Stimulated activated CD4-positive, alpha-beta T cell treated with anti-CD3 and anti-CD28 coated beads, Interleukin-15, amount 100 ng/mL, for 1 hour (primary cell): Measurements from ENCODE around the gene GRIN1.

Experiments used
- DNase-seq, 2 donors: peaks; one replicate each; pipeline ENCODE4 v3.0.0-alpha.2; 2020; ENCODE audit warnings: low read depth in 1 of 2, low spot score in 1 of 2

The GRIN1 gene

DNA sequence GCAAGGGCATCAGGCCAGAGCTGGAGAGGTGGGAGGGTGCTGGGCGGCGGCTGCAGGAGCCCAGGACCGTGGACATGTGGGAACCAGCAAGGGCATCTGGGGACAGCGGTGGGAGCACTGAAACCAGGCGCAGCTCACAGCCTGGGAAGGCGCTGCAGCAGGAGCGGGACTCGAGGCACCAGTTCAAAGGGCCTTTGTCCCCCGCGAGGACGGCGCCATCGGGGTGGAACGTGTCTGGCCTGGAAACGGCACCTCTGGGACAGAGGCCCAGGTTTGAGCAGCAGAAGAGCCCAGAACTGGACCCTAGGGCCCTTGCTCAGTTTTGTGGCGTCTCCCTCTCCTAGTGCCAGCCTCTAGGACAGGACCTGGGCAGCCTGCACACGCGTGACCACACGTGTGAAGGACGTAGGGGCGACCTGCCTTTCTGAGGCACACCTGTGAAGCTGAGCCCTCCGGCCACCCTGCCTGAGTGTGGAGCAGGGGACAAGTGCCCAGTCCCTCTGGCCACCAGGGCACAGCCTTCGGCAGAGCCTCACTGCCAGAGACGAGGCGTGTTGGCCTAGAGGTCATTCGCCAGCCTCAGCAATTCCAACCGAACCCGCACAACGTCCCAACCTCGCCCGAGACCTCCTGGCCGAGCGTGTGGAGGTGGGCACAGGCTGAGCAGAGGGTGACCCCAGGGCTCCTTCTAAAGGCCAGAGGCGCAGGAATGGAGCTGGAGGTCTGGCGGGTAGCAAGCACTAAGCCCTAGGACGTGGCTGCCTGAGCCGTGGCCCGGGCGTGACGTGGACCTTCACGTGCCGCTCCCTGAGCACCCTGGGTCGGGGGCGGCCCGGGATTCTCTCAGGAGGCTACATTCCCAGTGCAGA, 35.1 kb downstream of the GRIN1 start:
- DNase-seq: no peak

DNA sequence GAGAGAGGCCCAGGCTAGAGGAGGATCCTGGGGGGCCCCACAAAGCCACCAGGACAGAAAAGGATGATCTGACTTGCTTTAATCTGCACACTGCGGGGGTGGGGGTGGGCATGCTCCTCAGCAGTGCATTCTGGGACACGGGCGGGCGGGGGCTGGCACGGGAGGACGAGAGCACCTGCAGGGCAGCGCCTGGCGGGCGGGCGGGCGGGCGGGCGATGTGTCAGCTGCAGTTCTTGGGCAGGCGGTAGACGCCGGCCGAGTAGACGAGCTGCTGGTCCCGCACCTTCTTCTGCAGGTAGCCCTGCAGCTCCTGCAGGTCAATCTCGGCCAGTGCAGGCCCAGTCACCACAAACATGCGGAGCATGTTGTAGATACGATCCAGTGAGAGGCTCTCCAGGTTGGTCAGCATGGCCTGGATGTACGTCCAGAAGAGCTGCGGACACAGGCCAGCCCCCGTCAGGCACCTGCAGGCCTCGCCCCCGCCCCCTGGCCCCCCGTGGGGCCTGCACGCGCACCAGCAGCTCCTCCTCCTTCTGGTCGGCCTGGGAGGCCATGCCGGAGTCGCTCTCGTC, 35.9 kb downstream of the GRIN1 start:
- no peak for DNase-seq

DNA sequence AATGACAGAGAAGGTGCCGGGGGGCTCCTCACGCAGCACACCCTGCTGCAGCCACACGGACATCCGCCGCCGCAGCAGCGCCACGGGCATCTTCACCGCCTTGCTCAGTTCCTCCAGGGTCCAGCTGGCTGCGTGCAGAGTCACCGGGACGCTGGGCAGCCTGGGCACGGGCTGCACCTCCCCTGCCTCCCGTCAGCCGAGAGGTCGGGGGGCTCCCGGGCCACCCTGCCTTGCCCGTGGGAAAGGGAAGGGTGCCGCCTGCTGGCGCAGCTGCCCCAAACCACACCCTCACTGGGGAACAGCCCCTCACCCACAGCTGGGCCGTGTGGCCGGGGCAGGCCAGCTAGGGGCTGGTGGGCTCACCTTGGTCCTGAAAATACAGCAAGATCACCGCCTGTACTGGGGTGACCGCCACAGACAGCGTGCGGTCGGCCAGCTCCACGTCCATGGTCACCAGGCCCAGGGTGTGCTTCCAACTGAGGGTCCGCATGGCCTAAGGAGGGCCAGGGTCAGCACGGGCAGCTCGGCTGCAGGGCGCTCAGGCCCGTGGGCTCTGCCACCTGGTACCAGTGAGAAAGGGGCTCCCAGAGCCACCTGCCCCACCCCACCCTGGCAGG, 36.5 kb downstream of the GRIN1 start:
- no peak for DNase-seq

DNA sequence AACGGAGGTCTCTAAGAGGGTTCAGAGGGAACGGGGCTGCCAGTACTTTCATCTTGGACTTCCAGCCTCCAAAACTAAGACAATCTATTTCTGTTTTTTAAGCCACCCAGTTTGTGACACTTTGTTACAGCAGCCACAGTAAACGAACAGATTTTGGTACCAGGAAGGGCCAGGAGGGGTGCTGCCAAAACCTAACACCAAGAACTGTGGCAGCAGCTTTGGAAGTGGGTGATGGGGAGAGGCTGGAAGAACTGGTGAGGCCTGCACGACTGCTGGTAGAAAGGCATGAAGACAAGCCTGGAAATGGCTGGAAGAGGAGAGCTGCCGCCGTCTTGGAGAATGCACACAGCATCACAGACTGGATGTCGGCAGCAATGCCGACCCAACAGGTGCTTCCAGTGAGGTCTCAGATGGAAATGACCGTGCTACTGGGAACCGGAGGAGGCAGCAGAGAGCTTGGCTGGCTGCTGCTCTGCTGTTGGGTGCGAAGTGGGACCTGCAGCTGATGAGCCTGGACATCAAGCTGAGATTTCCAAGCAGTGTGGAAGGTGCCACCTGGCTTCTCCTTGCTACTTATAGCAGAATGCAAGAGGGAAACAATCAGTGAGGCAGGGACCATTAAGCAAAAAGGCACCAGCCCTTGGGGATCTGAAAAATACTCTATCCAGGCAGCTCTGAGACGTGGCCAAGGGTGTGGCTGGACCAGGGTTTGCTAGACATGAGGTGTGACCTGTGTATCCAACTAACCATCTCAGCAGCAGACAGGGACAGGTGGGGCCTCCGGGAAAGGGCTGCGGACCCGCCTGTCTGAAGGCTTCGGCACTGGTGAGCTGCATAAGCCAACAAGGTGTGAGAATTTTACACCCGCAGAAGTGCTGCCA, 37.6 kb downstream of the GRIN1 start:
- DNase-seq: no peak

DNA sequence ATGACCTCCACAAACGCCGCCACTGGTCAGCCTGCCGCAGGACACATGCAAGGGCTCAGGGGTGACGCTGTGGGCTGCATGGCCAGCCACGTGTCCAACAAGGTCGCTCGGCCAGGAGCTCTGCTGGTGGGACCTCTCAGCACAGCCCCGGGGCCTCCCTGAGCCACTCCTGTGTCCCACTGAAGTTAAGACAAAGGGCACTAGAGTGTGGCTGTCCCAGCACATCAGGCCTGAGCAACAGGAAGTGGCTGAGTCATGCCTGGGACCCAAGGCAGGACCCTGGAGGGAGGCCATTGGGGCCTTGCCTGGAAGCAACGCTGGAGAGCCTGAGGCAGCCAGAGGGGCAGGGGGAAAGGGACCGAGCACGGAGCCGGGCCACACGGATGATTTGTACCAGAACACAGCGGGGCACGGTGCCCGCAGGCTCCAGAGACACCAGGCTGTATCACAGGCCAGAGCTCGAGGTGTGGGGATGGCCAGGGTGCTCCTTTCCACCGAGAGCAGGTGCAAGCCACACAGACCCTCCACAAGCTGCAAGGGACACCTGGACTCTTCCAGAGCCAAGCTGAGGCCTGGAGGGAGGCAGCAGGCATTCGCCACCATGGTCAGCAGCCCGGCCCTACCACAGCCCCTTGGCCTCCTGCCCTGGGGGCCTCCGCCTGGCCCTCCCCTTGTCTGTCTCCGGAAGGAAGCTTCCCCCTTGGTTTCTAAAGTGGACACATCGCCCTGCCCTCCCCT, 39.4 kb downstream of the GRIN1 start:
- no peak for DNase-seq

DNA sequence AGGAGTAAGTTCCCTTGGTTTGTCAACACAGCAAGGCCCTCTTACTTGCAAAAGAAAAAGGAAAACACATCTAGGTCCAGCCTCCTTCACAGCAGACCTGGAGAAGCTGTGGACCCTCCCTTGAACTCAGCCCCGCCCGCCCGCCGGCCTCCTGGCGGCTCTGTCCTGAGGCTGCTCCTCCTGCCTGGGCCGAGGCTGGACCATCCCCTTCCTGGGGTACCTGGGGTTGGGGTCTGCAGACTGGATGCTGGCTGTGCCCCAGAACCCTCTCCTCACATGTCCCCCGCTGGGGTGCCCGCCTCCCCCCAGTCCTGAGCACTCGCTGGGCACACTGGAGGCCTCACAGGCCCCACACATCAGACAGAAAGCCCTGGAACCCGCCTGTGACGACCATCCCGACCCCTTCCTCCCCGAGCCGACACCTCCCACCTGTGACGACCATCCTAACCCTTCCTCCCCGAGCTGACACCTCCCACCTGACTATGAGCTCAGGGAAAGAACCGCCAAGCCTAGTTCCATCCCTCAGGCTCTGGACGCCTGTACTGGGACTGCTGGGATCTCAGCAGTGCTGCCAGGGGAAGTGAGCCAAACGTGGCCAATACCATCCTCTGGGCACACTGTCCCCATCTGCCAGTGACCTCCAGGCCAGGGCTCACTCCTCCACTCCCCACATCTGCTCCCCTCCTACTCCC, 40.1 kb downstream of the GRIN1 start:
- DNase-seq: no peak

DNA sequence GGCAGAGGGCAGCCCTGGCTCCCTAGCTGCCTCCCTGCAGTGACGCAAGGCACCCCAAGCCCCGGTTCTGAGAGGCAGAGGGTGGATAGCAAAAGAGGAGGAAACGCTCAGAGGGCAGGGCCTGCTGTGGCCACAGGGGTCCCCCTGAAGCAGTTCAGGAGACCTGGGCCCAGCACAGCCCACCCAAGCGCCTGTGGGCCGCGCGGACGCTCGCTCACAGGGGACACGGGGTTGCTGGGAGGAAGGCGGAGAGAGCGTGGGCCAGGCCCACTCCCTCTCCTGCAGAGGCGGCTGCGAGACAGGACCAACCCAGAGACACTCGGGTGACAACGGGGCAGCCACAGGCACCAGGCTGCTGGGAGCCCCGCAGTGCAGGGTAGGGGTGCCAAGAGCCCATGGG, 40.8 kb downstream of the GRIN1 start:
- no peak for DNase-seq

DNA sequence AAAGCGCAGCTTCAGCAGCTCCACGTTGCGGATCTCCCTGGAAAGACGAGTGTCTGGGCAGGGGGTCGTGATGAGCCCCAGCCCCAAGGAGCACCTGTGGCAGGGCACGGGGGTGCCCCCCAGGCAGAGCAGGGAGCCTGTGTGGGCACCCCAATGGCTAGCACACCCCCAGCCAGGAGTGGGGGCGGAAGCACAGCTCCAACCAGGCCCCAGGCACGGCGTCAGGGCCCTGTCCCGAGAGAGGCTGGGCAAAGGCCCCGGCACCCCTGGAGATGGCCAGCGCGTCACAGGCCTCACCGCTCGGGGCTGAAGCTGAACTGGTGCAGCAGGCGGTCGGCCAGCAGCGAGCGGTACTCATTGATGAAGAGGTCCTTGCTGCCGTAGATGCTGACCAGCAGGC, 41.5 kb downstream of the GRIN1 start:
- no peak for DNase-seq

DNA sequence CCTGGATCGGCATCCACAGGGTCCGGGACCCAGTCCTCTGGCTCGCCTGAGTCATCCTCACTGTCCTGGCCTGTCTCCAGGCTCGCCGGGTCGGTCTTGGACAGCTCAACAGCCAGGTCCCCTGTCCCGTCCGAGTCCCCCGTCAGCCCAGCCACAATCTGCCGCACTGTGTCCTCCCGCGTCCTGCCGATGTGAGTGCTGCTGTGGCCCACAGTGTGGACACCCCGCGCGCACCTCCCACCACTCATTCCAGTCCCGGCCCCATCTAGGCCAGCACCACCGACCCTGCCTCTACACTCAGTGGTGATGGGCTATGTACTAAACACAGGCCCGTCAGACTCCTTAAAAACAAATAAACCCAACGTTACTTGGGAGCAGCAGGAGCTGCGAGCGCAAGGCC, 42.7 kb downstream of the GRIN1 start:
- DNase-seq: no peak

DNA sequence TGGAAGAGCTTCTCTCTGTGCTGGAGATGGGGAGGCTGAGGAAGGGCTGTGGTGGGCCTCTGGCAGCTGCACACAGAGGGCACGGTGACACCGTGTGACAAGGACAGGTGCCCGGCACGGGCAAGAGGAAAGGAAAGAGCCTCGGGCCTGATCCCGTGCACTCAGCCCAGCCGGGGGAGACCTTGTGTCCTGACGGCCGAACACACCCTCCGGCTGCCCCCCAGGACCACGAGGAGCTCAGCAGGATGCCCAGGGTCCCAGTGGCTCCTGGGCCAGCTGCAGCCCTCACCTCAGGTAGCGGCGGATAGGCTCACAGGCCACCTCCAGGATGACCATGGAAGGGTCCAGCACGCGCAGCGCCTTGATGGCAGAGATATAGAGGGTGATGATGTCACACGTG, 43.9 kb downstream of the GRIN1 start:
- no peak for DNase-seq

DNA sequence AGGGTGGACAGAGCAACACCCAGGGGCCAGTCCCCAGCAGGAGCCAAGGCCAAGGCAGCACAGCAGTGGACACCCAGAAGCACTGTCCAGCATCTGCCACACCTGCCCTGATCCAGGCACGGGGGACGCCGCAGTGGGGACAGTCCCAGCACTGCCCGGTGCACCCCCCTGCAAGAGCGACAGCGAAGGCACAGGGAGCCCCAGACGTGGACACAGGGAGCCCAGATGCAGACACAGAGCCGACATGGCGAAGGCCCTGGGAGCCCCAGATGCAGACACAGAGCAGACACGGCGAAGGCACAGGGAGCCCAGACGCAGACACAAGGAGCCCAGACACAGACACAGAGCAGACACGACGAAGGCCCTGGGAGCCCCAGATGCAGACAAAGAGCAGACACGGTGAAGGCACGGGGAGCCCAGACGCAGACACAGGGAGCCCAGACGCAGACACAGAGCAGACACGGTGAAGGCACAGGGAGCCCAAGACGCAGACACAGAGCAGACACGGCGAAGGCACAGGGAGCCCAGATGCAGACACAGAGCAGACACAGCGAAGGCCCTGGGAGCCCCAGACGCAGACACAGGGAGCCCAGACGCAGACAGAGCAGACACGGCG, 45.1 kb downstream of the GRIN1 start:
- no peak for DNase-seq

DNA sequence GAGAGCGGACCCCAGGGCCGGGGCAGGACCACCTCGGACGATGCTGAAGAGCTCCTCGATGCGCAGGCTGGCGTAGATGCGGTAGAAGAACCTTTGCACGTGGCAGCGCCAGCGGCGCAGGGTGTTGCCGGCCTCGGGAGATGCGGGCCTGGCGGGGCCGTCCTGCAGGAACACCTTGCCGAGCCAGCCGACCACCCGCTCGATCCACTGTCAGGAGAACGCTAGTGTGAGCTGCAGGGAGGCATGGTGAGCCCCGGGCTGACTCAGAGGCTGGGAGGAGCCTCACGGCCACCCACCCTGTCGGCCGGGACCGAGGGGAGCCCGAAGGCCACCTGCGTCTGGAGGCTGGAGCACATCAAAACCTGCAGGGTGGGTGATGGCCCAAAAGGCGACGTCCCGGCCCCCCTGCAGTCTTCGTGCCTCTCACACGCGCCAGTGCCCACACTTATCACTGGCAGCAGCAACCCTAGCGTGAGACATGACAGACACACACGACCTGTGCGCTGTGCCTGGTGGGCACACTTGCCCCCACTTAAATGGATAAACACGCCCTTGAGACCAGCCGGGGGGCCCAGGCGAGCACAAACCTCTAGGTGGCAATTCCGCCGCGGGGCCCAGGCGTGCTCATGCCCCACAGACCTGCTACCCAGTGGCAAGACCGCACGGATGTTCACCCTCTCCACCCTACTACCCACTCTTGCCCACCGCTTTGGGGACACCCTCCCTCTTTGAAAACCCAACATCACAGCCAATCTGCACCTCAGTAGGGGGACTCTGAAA, 46.1 kb downstream of the GRIN1 start:
- DNase-seq: no peak

DNA sequence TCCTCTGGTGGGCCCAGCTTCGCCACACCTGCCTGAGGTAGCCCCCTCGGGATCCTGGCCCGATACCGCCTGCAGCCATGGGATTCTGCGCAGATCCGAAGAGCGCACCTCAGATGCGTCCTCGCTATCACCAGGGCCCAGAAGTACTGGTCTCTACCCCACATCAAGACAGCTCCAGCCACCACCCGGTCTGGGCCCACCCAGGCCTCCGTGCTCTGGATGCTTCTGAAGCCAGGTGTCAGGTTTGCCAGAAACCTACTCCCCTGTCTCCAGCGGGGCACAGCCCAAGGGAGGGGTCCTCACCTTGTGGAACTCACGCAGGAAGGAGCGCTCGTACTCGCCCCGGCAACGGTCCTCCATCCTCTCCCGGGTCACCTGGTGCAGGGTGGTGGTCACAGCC, 47.0 kb downstream of the GRIN1 start:
- DNase-seq: no peak

DNA sequence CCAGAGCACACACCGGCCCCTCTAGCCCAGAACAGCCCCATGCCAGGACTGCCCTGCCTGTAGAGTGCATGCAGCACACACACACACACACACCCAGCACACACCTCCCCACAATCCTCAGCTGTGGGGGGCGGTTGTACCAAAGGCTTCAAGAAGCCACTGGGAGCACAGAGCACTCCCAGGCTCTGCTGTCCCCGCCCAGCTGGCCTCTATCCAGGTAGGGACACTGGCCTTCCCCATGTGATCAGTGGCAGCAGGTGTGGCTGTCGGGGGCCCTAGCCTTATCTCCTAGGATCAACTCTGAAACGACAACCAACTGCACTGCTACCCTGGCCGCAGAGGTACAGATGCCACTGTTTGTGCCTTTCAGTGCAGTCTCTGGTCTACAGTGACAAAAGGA, 47.4 kb downstream of the GRIN1 start:
- no peak for DNase-seq

DNA sequence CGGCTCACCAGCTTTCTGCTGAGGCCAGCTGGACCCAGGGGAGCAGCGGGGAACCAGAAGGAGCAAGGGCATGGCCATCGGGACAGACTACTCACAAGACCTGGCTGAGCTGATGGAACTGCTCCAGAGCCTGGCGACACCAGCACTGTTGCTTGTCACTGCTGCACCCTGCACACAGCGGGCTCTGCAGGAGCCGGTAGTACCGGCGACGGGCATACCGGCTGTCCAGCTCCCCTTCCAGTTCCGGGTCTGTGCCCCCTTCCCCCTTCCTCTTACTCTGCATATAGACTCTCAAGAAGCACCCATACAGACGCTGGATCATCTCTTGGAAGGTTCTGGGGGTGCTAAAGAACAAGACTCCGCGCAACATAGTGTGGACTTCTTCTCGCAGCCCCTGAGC, 48.4 kb downstream of the GRIN1 start:
- no peak for DNase-seq

DNA sequence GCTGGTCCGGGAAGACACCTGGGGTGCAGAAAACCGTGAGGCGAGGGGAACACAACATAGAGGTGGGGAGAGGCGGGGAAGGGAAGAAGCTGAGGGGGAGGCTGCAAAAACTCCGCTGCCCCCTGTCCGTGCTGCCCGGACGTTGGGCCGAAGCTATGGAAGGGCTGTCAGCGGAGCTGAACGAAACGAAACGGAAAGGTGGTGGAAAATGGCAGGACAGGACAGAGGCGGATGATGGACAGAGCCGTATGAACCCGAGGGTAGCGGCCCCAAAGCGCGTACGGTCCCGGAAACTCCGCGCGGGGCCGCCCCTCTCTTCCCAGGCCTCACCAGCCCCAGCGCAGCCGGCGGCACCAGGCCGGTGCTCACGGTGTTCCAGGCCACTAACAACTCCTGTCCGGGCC, 49.1 kb downstream of the GRIN1 start:
- DNase-seq: no peak

DNA sequence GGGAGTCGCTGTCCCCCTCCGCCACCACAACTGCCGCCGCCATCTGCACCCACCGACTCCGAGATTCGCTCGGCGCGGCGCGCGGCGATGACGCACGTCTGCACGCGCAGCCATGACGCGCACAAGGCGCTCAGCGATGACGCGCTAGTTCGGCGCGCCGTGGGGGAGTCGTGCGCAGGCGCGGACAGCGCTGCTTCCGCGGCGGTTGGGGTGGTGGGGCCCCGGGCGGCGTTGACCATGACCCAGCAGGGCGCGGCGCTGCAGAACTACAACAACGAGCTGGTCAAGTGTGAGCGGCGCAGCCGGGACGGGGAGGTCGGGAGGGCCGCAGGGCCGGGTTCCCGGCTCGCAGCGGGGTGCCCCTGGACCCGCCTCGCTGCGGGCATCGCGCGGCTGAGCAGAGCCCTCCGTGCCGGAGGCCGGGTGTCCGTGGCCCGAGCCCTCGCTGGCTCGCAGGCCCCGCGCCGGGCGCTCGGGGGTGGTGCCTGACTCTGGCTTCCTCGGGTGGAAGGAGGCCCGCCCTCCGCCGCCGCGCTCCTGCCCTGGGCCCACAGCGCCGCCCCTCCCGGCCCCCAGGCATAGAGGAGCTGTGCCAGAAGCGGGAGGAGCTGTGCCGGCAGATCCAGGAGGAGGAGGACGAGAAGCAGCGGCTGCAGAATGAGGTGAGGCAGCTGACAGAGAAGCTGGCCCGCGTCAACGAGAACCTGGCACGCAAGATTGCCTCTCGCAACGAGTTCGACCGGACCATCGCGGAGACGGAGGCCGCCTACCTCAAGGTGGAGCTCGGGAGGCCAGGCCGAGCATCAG, 49.7 kb downstream of the GRIN1 start, which contains the start of the genes ANAPC2 and SSNA1:
Gene ANAPC2, minus strand, starts transcription at position 71 of the 807 bp plus-strand sequence. Its CDS starts 28 bp downstream, at position 43.
Gene SSNA1, plus strand, starts transcription at position 187 of the 807 bp plus-strand sequence. Its CDS starts 51 bp downstream, at position 238.
- DNase-seq: peak; percentile 86 to 93
